HepG2 (cell line): ENCODE data around the gene C1QL2. TPM values are rescaled to one million over a fixed set of nuclear protein-coding genes. Genes with fewer than 3 reads are reported as not detected.

ENCODE experiments used
- ATF6 ChIP-seq: sonication (generic); formaldehyde crosslinking; conservative IDR thresholded peaks from 2 replicates; pipeline ENCODE4 v1.4.0; 2020; ENCODE audit warnings: missing genetic modification reagents
- BCL3 ChIP-seq: sonication (generic); formaldehyde crosslinking; IDR thresholded peaks from 2 replicates; pipeline ENCODE4 v1.5.1; 2020; ENCODE audit warnings: mild to moderate bottlenecking, missing genetic modification reagents, moderate library complexity
- KMT2A ChIP-seq: sonication (generic); formaldehyde crosslinking; IDR thresholded peaks from 2 replicates; pipeline ENCODE4 v1.4.0; 2020; ENCODE audit warnings: missing genetic modification reagents
- REST ChIP-seq, 2 experiments: IDR thresholded peaks; 2 replicates each; pipeline ENCODE4 v1.6.1; 2011 to 2012; ENCODE audit warnings: low read length in 2 of 2, borderline replicate concordance in 1 of 2, low read depth in 1 of 2, mild to moderate bottlenecking in 1 of 2, moderate library complexity in 1 of 2
- ZBTB10 ChIP-seq: sonication (generic); formaldehyde crosslinking; IDR thresholded peaks from 2 replicates; pipeline ENCODE4 v1.4.0; 2020; ENCODE audit warnings: missing genetic modification reagents, borderline replicate concordance
- ZFP62 ChIP-seq: sonication (generic); formaldehyde crosslinking; IDR thresholded peaks from 2 replicates; pipeline ENCODE4 v1.4.0; 2020; ENCODE audit warnings: missing genetic modification reagents
- ZNF20 ChIP-seq: sonication (generic); formaldehyde crosslinking; IDR thresholded peaks from 2 replicates; pipeline ENCODE4 v1.4.0; 2020; ENCODE audit warnings: mild to moderate bottlenecking, moderate library complexity, missing genetic modification reagents
- ZNF276 ChIP-seq: sonication (generic); formaldehyde crosslinking; IDR thresholded peaks from 2 replicates; pipeline ENCODE4 v1.4.0; 2020; ENCODE audit warnings: mild to moderate bottlenecking, low read depth, missing genetic modification reagents
- ZNF33A ChIP-seq: sonication (generic); formaldehyde crosslinking; IDR thresholded peaks from 2 replicates; pipeline ENCODE4 v1.5.1; 2020; ENCODE audit warnings: missing genetic modification reagents, mild to moderate bottlenecking, moderate library complexity, borderline replicate concordance
- polyA plus RNA-seq, 8 experiments: library from polyadenylated mRNA; depleted of rRNA in 3 of 8; stranded (reverse) in 7 of 8; unstranded in 1 of 8; fragments of >200 nt; fragmentation: Illumina TruSeq in 4 of 8; extraction: Trizol in 4 of 8; gene quantifications; 2 replicates each; pipeline versions ENCODE4 v1.2.1 to v1.2.3, GENCODE V29; 2011 to 2016; ENCODE audit warnings: low read depth in 4 of 8, missing spikeins in 1 of 8, mixed read lengths in 1 of 8; ENCODE audit not compliant: insufficient read depth in 1 of 8
- total RNA-seq, 5 experiments: library from RNA; depleted of rRNA; stranded (reverse); fragments of >200 nt; fragmentation: Illumina TruSeq; extraction: Trizol; gene quantifications; 2 replicates each; pipeline ENCODE4 v1.2.3, GENCODE V29; 2016; ENCODE audit warnings: low read depth in 1 of 5

C1QL2 gene
- total and polyA plus RNA-seq, 2 of the 13 experiments (the other 11 are each of a cell fraction or from before 2014, with no cell fraction given), result not detected

- peak; percentile 51; the same call in 1 of the 2 replicates for TF ChIP-seq ZBTB10 (CRISPR knock-in tag)
- 0 out of 2 replicates have a peak, but pooled peaks have one; percentile 76 for TF ChIP-seq ATF6
- no peak for TF ChIP-seq BCL3 (CRISPR knock-in tag)
- TF ChIP-seq KMT2A (CRISPR knock-in tag), result no peak
- TF ChIP-seq REST (IDR thresholded peaks at IDR 0.05; ENCODE audit: borderline replicate concordance in 1 of 2, low read depth in 1 of 2, low read length in 2 of 2), result peak; percentile 87 to 98
- TF ChIP-seq ZNF33A, result no peak
- TF ChIP-seq ZFP62 (CRISPR knock-in tag), result no peak
- TF ChIP-seq ZNF276 (CRISPR knock-in tag), result no peak
- no peak for TF ChIP-seq ZNF20 (CRISPR knock-in tag)
These were observed 52.2 kb downstream of the C1QL2 start (continued) for GRCh38 chr2:119106301-119106897.
